Measurements from ENCODE around the gene TFF1.

Gene TFF1

DNA sequence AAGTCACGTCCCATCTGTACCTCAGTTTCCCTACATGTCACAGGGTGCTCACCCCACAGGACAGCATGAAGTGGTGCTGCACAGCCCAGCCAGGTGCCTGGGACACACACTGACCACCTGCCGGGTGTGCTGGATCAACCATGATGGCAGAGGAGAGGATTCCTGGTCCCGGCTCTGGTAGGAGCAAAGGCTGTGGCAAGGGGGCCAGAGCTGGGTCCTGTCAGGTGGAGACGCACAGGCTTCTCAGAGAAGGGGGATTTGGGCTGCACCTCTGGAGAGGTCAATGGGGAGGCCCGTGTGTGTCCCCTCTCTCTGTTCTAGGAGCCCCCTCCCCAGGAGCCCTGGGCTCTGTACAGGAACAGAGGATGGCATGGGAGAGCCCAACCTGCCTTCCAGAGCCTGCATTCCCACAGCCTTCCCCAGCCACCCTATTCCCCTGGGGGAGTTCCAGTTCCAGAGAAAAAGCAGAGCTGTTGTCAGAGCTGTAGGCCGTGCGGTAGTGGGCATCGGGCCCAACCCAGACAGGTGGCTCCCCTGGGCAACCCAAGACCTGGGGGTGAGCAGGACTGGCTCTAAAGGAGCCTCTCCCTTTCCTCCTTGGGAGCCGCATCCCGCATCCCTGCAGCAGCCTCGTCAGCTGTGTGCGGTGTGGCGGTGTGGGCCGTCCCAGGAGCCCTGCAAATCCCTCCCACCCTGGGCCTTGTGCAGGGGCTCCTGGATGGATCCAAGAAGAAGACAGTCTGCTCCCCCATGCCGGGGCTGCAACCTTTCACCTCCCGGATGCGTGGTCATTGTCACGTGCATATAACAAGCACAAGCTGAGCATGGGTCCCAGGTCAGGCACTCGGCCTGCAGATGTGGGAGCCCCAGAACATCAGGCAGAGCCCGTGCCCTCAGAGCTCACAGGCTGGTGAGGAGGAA lies 48.2 kb downstream of the TFF1 start:
- DNase-seq (ENCODE audit: low read depth in 2 of 2), result no peak

DNA sequence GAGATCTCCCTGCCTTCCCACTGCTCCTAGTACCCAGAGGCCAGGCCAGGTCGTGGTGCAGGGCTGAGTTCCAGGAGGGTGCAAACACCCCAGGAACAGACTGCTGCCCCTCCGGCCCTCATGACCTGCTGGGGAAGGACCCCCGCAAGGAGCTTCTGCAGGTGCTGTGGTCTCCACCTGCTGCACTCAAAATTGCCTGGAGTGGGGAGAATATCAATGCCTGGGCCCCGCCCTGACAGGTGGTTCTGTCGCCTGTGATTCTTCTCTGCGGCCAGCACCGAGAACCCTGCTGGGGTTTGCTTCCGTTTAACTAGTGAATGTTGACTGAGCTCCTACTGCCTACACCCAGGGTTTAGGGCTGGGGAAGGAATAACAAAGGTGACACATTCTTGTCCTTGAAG lies 49.0 kb downstream of the TFF1 start:
- no peak for DNase-seq (ENCODE audit: low read depth in 2 of 2)

GRCh38 chr21:42316891-42317290 lies 49.4 kb downstream of the TFF1 start:
- DNase-seq (ENCODE audit: low read depth in 2 of 2), result no peak

- no peak for DNase-seq (ENCODE audit: low read depth in 2 of 2)
Measured at GRCh38 chr21:42315296-42315891, 50.9 kb downstream of the TFF1 start, which contains the start of gene TFF3. TFF3 (minus strand) TSS chr21:42315409; CDS start chr21:42315374, 35 bp downstream.

GRCh38 chr21:42314616-42315295 lies 51.6 kb downstream of the TFF1 start:
- no peak for DNase-seq (ENCODE audit: low read depth in 2 of 2)

- no peak for DNase-seq (ENCODE audit: low read depth in 2 of 2)
Measured at GRCh38 chr21:42313501-42313969, 52.8 kb downstream of the TFF1 start.

- no peak for DNase-seq (ENCODE audit: low read depth in 2 of 2)
Measured at GRCh38 chr21:42312626-42313104, 53.7 kb downstream of the TFF1 start.
